DOHH2 (cell line): ENCODE measurements around the gene KMT2D.

Source experiments
- H3F3A ChIP-seq: fragments of 200-600 bp; sonication (generic), shearing (Covaris generic); 2 replicates; pipeline ENCODE4 v1.6.0; 2016; ENCODE audit warnings: antibody characterized with exemption, mild to moderate bottlenecking; ENCODE audit not compliant: control insufficient read depth, insufficient read depth
- H3K27ac ChIP-seq: fragments of 200-600 bp; sonication (generic); 2 replicates; pipeline ENCODE4 v1.5.1; 2014; ENCODE audit warnings: low read depth, mild to moderate bottlenecking, low read length, moderate library complexity
- H3K27me3 ChIP-seq: fragments of 200-600 bp; sonication (generic); 2 replicates; pipeline ENCODE4 v1.6.1; 2014; ENCODE audit warnings: mild to moderate bottlenecking, low read length, mixed read lengths; ENCODE audit not compliant: control insufficient read depth
- H3K36me3 ChIP-seq: fragments of 200-600 bp; sonication (generic); 2 replicates; pipeline ENCODE4 v1.6.1; 2014; ENCODE audit warnings: mild to moderate bottlenecking, low read length, moderate library complexity, mixed read lengths; ENCODE audit not compliant: control insufficient read depth
- H3K4me1 ChIP-seq: fragments of 200-600 bp; sonication (generic); 2 replicates; pipeline ENCODE4 v1.6.1; 2014; ENCODE audit warnings: mild to moderate bottlenecking, low read length, mixed read lengths; ENCODE audit not compliant: control insufficient read depth
- H3K4me2 ChIP-seq: fragments of 200-600 bp; sonication (generic); 2 replicates; pipeline ENCODE4 v1.6.0; 2014; ENCODE audit warnings: mild to moderate bottlenecking, low read length, moderate library complexity
- H3K4me3 ChIP-seq: fragments of 200-600 bp; sonication (generic); 2 replicates; pipeline ENCODE4 v1.5.1; 2014; ENCODE audit warnings: mild to moderate bottlenecking, low read length, mixed read lengths
- H3K79me2 ChIP-seq: fragments of 200-600 bp; sonication (generic); 2 replicates; pipeline ENCODE4 v1.6.1; 2014; ENCODE audit warnings: mild to moderate bottlenecking, low read length, mixed read lengths; ENCODE audit not compliant: control insufficient read depth
- H3K9me2 ChIP-seq: fragments of 200-600 bp; sonication (generic); replicated peaks from 2 replicates; pipeline ENCODE4 v1.6.1; 2014; ENCODE audit warnings: mild to moderate bottlenecking, low read length, mixed read lengths; ENCODE audit not compliant: control insufficient read depth
- H3K9me3 ChIP-seq: fragments of 200-600 bp; sonication (generic); 2 replicates; pipeline ENCODE4 v1.6.1; 2014; ENCODE audit warnings: antibody characterized with exemption, low read length, mixed read lengths; ENCODE audit not compliant: control insufficient read depth, insufficient read depth
- H4K20me1 ChIP-seq: fragments of 200-600 bp; sonication (generic); 2 replicates; pipeline ENCODE4 v1.6.0; 2014; ENCODE audit warnings: low read depth, mild to moderate bottlenecking, antibody characterized with exemption, low read length, moderate library complexity; ENCODE audit not compliant: control insufficient read depth, insufficient read depth
- CTCF ChIP-seq: fragments of 200-600 bp; sonication (generic); IDR thresholded peaks from one replicate; pipeline ENCODE4 v1.5.1; 2014; ENCODE audit warnings: antibody characterized with exemption, mild to moderate bottlenecking, low read depth, low read length; ENCODE audit not compliant: poor library complexity, severe bottlenecking
- EZH2phosphoT487 ChIP-seq: fragments of 200-600 bp; sonication (generic); IDR thresholded peaks from 2 replicates; pipeline ENCODE4 v1.6.1; 2017; ENCODE audit warnings: borderline replicate concordance, mild to moderate bottlenecking, antibody characterized with exemption, low read length, moderate library complexity, mixed read lengths

The KMT2D gene

GRCh38 chr12:49012739-49013138 is 47.9 kb downstream of the KMT2D start:
- no peaks in the 10 kb centered on the region for H4K20me1 ChIP-seq
- H3K4me2 ChIP-seq = no peak overlapping the region
- no peaks in the 10 kb centered on the region for H3K9me2 ChIP-seq
- peaks cover 26% of the 10 kb centered on the region for H3K79me2 ChIP-seq
- H3K4me1 ChIP-seq = peaks cover 9% of the 10 kb centered on the region
- no peak overlapping the region for H3K27ac ChIP-seq
- H3K27me3 ChIP-seq = no peaks in the 10 kb centered on the region
- TF ChIP-seq EZH2phosphoT487 = no peak
- TF ChIP-seq CTCF = no peak
- no peaks in the 10 kb centered on the region for H3K9me3 ChIP-seq
- no peak overlapping the region for H3K4me3 ChIP-seq
- peaks cover 41% of the 10 kb centered on the region for H3K36me3 ChIP-seq
- H3F3A ChIP-seq = peaks cover 10% of the 10 kb centered on the region; the same call in 1 of the 2 replicates
